ENCODE data around the gene TMEM164.

TMEM164 gene

GRCh38 chrX:110070970-110071369, 68.1 kb downstream of the TMEM164 start:
- TF ChIP-seq CTCF (IDR thresholded peaks at IDR 0.05; ENCODE audit: insufficient read depth, missing control alignments), result no peak
- FAIRE-seq, result no peak
- DNase-seq (ENCODE audit: insufficient read length, low spot score), result no peak

GRCh38 chrX:110081320-110081719, 78.4 kb downstream of the TMEM164 start:
- DNase-seq (ENCODE audit: insufficient read length, low spot score) (no peak), FAIRE-seq (no peak)
- no peak for TF ChIP-seq CTCF (IDR thresholded peaks at IDR 0.05; ENCODE audit: insufficient read depth, missing control alignments)

DNA sequence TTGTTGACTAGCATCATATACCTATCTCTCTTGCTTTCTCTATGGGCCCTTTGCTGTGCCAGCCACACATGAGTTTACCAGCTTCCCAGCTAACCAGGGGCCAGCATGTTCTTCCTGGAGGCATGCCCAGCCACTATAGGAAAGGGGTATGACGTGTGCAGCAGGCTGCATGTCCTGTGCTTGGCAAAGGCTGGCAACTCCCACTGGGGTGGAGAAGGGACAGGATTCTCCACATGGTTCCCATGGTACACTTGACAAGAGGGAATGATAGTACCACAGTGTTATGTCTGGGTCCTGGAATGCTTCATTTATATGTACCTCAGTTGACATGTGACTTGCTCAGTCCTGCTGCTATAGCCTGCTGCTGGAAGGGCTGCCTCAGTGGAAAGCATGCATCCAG, 78.8 kb downstream of the TMEM164 start:
- TF ChIP-seq CTCF (IDR thresholded peaks at IDR 0.05; ENCODE audit: insufficient read depth, missing control alignments), result no peak
- DNase-seq (ENCODE audit: insufficient read length, low spot score) (no peak), FAIRE-seq (no peak)

DNA sequence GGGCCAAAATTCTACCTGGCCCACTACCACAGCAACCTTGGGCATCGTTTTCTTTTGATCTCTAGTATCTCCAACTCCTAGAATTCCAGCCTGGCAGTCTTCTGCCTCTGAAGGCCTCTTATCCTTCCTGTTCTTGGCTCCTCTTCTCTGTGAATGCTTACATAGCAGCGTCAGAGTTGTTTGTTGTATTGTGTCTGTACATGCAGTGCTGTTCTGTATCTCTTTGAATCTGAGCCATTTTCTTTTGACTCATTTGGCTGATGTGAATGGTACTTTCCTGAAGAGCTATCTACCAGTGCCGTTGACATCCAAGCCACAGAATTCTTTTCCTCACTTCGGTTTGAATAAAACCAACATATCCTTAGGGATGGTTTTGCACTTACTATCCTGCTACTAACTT, 79.2 kb downstream of the TMEM164 start:
- no peak for FAIRE-seq
- TF ChIP-seq CTCF (IDR thresholded peaks at IDR 0.05; ENCODE audit: insufficient read depth, missing control alignments), result no peak
- no peak for DNase-seq (ENCODE audit: insufficient read length, low spot score)

- no peak for DNase-seq (ENCODE audit: insufficient read length, low spot score)
- no peak for FAIRE-seq
- TF ChIP-seq CTCF (IDR thresholded peaks at IDR 0.05; ENCODE audit: insufficient read depth, missing control alignments), result no peak
Measured at GRCh38 chrX:110086162-110086915, 83.4 kb downstream of the TMEM164 start.

DNA sequence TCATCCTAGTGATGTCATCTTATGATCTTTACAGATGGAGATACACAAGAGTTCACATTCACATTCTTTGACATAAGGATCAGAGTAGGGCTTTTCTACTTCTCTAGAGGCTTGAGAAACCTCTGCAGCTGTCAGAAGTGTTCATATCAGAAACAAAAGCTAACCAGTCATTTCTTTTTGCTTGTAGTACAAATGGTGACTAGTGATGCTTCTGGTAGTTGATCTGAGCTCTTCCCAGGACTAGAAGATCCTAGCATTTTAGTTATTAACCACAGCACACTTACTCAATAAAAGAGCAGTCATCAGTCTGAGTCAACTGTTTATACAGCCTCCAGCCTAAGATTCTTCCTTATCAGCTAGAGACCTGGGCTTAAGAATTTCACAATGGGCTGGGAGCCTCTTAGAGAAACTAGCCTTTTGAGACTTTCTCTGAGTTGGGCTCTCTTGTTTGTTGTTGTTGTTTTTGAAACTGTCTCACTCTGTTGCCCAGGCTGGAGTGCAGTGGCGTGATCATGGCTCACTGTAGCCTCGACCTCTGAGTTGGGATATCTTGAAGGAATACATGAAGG, 84.1 kb downstream of the TMEM164 start:
- DNase-seq (ENCODE audit: insufficient read length, low spot score), result no peak

More for the DNA sequence above, 84.1 kb downstream of the TMEM164 start:
- TF ChIP-seq CTCF (IDR thresholded peaks at IDR 0.05; ENCODE audit: insufficient read depth, missing control alignments), result no peak
- FAIRE-seq, result no peak
